IPS-18c (cell line): ENCODE data around the gene ARHGAP11B.
"Not testable (repeated sequence)": the region's sequence is repeated elsewhere in the genome, so short reads cannot be mapped to it uniquely, and the experiment has no call there.

Source experiments
- H3K4me3 ChIP-seq: 2 replicates; pipeline ENCODE4 v1.7.0; 2013; ENCODE audit warnings: low read depth, mild to moderate bottlenecking, low read length, moderate library complexity; ENCODE audit not compliant: insufficient read depth
- H3K9me3 ChIP-seq: one replicate; pipeline ENCODE4 v1.6.1; 2013; ENCODE audit warnings: mild to moderate bottlenecking, low read length, moderate library complexity; ENCODE audit not compliant: control insufficient read depth, insufficient read depth

Gene ARHGAP11B

DNA sequence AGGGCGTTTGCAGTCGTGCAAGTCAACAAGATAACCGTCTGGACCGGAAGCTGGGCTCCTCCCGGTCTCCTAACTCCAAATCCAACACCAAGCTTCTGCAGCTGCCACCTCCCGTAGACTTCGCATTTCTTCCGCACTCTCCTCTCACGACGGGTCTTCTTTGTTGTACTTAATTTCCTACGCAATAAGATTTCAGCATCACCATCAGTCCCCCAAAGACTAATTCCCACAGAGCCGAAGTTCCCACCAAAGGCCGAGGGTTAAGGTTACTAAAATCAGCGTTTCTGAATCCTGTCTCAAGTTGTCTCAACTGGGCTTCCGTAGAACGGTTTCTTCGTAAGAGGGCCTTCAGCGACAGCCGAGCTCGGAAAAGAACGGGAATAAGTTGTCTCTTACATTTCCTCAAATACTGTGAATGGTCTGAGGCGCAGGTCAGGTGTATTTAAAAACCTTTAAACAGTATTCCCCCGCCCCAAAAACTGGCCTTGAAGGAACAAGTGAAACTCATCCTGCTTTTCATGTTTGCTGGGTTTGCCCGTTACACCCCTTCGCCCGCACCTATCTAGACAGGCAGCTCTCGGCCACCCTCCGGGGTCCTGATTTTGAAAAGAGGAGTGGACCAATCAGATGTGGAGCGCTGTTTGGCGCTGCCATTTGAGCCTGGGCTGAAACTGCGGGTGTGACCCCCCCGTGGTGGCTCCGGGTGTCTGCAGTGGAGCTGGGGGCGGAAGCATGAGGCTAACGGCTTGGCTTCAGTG, at the start of gene ARHGAP11B:
TSS of gene ARHGAP11B (plus strand) at position 693 of the 758 bp plus-strand sequence.
- peak within 1 kb of the TSS; percentile 73 for H3K4me3 ChIP-seq
- H3K9me3 ChIP-seq: not testable (repeated sequence)

DNA sequence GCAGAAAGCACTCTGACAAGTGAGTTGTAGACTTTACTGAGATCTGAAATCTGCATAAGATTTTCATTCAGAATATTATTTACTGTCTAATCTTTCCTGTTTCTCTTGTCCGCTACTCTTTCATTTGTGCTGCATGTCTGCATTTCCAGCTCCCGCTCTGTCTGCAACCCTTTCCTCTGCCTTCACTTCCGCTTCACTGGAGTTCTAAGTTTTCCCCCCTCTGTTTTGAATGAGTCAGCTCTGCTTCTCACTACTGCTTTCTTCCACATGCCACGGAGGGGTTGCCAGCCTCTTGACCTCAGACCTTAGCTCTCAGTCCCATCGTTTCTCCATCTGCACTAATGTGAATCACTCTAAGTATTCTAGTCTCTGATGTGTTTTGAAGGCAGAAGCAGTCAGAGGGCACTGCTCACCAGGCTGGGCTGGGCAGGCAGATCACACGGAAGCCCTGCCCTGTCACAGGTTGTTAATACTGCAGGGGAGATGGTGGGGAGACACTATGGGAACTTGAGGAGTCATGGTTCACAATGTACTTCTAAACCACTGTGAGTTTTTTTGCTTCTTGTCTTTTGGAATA, 46.4 kb upstream of the ARHGAP11B start:
- H3K9me3 ChIP-seq: not testable (repeated sequence)

DNA sequence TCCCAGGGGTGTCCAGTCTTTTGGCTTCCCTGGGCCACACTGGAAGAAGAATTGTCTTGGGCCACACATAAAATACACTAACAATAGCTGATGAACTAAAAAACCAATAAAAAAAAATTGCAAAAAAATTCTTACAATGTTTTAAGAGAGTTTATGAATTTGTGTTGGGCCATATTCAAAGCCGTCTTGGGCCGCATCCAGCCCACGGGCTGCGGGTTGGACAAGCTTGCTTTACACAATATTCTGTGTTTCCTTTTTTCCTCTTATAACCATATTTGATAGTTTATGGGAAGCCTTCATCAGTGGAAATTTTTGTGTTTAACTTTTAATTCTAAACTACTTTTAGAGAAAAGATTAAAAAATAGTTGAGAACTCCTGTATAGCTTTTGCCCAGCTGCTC, 45.2 kb upstream of the ARHGAP11B start:
- not testable (repeated sequence) for H3K4me3 ChIP-seq

More for the DNA sequence above, 46.4 kb upstream of the ARHGAP11B start:
- not testable (repeated sequence) for H3K4me3 ChIP-seq

DNA sequence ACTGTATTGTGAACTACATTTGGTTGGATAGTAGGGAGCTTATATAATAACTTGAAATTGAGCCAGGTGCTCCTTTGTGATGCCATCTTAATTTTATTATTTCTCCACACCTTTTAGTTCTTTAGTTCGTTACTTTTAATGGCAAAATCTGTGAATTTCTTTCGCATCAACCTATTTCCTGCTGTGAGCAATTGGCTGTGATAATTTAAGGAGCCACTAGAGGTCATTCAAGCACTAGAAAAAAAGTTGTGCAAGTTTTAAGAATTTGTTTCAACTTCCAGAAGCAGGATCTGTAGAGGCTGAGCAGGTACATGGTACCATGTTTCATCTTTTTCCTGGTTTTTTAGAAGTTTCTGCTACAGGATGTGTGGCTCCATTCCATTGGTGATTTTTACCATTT, 27.0 kb upstream of the ARHGAP11B start:
- H3K9me3 ChIP-seq, H3K4me3 ChIP-seq: not testable (repeated sequence)

More for the DNA sequence above, 45.2 kb upstream of the ARHGAP11B start:
- not testable (repeated sequence) for H3K9me3 ChIP-seq

DNA sequence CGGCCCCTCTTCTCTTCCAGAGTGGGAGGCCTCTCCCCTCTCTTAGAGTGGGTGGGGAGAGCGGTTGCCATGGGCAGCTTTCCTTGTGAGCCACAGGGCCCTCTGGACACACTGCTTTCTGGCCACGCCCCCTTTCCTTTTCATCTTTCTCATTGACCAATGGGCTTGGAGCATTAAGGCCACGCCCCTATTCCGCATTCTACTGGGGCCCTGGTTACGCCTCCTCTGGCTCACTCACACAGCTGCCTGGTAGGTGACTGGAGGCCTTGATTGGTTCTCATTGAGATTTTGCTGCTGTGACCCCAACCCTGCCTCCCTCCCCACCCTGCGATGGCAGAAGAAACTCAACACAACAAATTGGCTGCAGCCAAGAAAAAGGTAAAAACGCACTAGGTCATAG, 22.1 kb upstream of the ARHGAP11B start, which contains the start of gene GOLGA8H:
TSS of gene GOLGA8H (plus strand) at position 233 of the 400 bp plus-strand sequence. CDS start at position 331, 98 bp downstream.
- H3K4me3 ChIP-seq, H3K9me3 ChIP-seq: not testable (repeated sequence)

DNA sequence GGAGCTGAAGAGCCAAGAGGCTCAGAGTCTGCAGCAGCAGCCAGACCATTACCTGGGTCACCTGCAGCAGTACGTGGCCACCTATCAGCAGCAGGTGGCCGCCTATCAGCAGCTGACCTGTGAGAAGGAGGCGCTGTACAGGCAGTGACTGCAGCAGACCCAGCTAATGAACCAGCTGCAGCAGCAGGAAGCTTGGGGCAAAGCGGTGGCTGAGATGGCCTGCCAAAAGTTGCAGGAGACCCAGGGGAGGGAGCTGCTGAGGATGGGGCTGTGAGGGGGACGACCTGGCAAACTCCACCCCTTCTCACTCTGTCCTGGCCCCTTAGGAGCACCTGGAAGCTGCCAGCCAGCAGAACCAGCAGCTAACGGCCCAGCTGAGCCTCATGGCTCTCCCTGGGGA, 13.7 kb upstream of the ARHGAP11B start:
- H3K9me3 ChIP-seq, H3K4me3 ChIP-seq: not testable (repeated sequence)

DNA sequence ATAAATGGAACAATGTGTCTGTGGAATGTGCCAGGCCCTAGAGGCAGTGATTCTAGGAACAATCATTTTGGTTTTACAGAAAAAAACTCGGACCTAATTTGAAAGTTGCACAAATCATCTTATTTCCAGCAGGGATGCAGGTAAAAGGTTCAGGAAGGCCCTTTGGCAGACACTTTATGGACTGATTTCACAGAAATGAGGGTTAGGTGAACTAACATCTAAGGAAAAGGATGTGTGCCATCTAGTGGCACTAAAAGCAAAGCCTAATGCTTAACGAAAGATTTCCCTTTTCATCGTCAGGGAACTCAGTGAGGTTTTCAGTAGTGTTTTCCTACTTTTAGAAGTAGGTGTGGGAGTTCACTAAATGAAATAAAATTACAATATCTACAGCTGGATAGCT, 4.6 kb upstream of the ARHGAP11B start:
- not testable (repeated sequence) for H3K4me3 ChIP-seq, H3K9me3 ChIP-seq

DNA sequence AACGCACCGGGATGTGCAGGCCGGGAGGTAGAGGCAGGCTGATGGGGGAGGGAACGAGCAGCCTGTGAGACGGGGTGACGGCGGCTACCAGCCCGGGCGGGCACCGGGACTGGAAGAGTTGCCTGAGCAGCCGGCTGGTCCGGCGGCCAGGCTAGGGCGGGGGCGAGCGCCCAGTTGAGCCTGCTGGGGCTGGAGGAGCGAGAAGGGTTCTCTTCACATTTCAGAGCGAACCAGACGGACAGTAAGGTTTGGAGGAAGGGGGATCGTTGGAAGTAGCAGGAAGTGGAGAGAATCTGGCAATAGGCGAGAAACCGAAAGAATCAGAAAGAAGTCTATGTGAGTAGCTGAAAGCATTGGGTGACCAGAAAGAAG, 252 bp downstream of the ARHGAP11B start:
- H3K4me3 ChIP-seq: peak overlapping the region; percentile 73
- H3K9me3 ChIP-seq: not testable (repeated sequence)

DNA sequence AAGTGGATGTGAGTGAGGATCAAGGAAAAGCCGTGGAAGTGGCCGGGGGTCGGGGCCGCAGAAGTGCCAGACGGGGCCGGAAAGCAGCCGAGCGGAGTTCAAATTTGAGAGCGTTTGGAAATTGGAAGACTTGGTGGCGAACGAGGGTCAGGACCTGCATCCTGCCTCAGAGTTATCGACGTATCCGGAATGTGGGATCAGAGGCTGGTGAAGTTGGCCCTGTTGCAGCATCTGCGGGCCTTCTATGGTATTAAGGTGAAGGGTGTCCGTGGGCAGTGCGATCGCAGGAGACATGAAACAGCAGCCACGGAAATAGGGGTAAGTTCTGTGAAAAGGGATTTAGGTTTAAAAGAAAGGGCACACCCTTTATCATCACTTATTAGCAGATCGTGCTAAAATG, 704 bp downstream of the ARHGAP11B start:
- H3K9me3 ChIP-seq: not testable (repeated sequence)
- H3K4me3 ChIP-seq: peak overlapping the region; percentile 73

DNA sequence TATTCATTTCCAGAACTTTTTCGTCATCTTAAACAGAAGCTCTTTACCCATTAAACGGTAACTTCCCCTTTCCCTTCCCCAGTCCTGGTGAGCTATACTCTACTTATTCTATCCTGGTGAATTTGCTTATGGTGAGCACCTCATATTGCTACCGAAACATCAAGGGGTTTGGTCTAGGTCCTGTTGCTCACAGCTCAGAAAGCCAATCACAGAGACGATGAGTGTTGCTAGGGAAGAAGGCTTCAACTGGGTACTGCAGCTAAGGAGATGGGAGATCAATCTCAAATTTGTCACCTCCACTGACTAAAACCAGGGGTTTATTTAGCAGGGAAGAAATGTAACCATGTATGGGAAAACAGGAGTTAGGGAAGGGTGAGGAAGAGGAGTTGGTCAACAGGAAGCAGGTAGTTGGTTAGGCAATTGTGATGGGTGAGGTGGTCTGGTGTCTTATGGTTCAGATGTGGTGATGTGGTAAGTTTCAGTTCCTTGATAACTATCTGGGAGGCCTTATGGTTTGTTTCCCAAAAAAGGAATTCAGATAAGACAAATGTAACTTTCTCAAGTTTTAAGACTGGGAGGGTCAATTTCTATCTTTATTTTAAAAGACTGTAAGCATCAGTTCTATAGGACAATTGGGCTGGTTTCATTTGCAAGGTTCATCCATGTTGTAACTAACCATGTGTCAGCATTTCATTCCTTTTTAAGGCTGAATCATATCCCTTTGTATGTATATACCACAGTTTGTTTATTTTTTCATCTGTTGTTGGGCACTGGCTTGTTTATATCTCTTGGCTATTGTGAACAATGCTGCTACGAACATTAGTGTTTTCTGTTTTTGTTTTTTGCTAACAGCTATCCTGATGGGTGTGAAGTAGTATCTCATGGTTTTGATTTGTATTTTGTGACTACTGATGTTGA, 24.3 kb downstream of the ARHGAP11B start:
- no peak overlapping the region for H3K4me3 ChIP-seq

DNA sequence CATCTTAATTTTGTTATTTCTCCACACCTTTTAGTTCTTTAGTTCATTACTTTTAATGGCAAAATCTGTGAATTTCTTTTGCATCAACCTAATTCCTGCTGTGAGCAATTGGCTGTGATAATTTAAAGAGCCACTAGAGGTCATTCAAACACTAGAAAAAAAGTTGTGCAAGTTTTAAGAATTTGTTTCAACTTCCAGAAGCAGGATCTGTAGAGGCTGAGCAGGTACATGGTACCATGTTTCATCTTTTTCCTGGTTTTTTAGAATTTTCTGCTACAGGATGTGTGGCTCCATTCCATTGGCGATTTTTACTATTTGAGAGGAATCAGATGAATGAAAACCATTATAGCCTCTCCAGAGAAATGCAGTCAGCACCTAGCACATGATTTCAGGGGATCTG, 35.2 kb downstream of the ARHGAP11B start:
- H3K9me3 ChIP-seq, H3K4me3 ChIP-seq: not testable (repeated sequence)

More for the DNA sequence above, 24.3 kb downstream of the ARHGAP11B start:
- H3K9me3 ChIP-seq: no peaks in the 10 kb centered on the region

DNA sequence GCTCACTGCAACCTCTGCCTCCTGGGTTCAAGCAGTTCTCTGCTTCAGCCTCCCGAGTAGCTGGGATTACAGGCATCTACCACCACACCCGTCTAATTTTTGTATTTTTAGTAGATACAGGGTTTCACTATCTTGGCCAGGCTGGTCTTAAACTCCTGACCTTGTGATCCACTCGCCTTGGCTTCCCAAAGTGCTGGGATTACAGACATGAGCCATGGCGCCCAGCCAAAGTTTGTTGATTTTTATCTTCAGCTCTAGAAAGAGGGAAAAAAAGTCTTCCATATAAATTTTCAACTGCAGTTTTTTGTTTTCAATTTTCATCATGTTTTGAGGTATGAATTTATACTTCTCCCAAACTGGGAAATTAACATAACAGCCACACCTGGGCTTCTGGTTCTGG, 43.7 kb downstream of the ARHGAP11B start:
- H3K9me3 ChIP-seq: not testable (repeated sequence)

DNA sequence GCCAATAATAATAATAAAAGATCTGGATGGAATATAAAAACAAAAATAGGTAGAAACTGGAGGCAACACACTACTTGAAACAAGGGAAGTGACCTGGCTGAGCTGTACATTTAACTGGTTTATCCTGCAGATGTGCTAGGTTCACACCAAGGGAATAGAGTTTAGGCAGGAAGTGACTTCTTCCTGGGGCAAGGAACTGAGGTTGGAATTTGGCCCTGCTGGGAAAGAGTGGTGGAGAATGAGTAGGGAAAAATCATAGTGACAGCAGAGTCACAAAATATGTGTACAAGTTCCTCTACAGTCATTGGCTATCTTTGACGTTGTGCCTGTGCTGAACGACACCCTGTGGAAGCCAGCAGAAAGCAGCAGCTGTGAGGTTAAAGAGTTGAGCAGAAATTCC, 44.1 kb downstream of the ARHGAP11B start:
- Histone ChIP-seq H3K9me3 (no peaks in the 10 kb centered on the region), H3K4me3 (no peak overlapping the region)

More for the DNA sequence above, 43.7 kb downstream of the ARHGAP11B start:
- not testable (repeated sequence) for H3K4me3 ChIP-seq

DNA sequence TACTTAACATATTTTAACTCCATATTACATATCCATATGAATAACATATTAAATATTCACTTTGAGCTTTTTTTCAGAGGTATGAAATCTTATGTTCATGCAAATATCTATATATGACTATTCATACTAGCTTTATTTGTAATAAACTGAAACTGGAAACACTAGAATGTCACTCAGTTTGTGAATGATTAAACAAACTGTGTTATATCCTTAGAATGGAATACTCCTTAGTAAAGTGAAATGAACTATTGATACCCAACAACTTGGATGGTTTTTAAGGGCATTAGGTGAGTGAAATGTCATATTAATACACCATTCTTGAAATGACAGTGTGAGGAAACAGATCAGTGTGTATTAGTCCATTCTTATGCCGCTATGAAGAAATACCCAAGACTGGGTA, 45.4 kb downstream of the ARHGAP11B start:
- Histone ChIP-seq H3K9me3 (no peaks in the 10 kb centered on the region), H3K4me3 (no peak overlapping the region)

DNA sequence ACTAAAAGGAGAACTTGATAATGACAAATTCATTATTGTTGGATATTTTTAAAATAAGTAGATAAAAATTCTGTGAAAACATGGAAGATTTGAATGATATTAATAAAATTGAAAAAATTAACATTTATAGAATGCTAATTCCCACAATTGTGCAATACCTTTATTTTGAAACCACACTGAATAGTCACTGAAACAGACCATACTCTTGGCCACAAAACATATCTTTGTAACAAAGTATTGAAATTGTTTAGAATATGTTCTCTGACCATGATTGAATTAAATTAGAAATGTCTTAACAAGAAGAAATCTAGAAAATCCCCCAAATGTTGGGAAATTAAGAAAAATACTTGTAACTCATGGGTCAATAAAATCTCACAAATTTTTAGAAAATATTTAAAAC, 49.2 kb downstream of the ARHGAP11B start:
- no peaks in the 10 kb centered on the region for H3K9me3 ChIP-seq
- H3K4me3 ChIP-seq: no peak overlapping the region

DNA sequence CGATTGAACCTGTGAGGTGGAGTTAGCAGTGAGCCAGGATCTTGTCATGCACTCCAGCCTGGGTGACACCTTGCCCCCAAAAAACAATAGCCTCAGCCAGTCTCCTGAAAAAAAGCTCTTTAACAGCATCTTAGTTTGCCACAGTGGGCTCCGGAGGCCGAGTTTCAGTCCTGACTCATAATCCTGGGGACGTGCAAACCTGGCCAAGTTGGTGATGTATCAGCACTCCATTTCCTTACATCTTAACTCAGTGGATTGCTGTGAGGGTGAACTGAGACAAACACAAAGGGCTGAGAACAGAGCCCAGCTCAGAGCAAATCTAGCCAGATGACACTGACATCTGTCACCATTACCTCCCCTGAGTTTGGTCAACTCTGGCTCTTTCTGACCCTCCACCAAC, 50.0 kb downstream of the ARHGAP11B start:
- not testable (repeated sequence) for H3K9me3 ChIP-seq, H3K4me3 ChIP-seq

DNA sequence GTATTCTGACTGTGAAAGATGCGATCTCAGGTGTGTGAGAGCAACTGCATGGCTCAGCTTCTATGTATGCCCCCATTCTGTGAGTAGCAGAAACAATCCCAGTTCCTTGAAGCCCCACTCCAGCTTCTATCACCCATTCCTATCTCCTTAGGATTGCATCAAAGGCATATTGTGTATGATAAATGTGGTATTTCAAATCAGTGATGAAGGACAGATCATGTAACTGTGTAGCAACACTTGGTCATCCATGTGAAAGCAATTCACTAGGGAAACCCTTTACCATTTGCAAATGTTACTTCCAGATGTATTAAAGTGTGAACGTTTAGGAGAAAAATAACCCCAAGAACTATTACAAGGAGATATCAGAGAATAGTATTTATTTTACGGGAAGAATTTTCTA, 55.1 kb downstream of the ARHGAP11B start:
- not testable (repeated sequence) for H3K4me3 ChIP-seq, H3K9me3 ChIP-seq
